NCI-H128 (cell line): ENCODE data around the gene CLDND1.

ENCODE experiments used
- DNase-seq: peaks from one replicate; lab custom pipeline; 2025; ENCODE audit not compliant: unreplicated experiment; lab: John Stamatoyannopoulos, UW

The CLDND1 gene

DNA sequence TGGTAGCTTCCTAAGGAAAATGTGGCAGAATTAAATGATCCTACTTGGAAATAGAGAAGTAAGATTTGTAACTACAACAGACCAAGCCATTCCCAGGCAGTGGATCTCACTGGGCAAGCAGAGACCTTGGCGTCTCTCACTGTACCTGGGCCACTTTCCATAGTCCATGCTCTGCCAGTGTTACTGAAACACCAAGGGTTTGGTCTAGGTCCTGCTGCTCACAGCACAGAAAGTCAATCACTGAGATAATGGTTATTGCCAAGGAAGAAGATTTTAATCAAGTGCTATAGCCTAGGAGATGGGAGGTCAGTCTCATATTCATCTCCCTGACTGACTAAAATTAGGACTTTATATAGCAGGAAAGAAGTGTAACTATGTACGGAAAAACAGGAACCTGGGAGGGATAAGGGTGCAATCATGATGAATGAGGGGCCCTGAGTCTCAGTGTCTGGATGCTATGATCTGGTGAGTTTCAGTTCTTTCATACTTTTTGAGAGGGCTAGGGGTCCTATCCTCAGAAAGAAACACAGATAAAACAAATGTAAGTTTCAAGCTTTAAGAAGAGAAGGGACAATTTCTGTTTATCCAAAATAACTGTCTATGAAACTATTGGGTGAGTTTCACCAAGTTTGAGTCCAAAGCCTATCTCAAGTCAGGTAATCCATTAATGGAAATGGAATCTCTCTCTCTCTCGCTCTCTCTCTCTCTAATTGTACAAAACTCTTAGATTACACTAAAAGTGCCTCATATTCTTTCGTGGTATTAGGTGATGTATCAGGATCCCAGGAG is 29.7 kb upstream of the CLDND1 start:
- DNase-seq = no peak

DNA sequence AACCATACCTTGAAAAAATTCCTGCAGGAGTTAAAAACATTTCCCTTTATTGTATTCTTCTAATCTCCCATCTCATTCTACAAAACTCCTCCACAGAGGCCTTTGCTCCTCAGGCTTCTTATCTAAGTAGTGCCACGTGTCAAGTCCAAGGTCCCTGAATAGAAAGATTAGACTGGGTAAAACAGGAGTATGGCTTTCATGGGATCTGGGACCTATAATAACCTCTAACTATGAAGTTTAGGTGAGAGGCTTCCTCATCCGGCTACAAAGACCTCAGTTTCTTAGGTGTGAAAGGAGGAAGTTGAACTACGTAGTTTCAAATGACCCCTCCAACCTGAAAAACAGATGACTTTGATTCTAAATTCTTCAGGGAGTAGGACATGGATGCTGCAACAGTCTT is 29.1 kb upstream of the CLDND1 start:
- no peak for DNase-seq

DNA sequence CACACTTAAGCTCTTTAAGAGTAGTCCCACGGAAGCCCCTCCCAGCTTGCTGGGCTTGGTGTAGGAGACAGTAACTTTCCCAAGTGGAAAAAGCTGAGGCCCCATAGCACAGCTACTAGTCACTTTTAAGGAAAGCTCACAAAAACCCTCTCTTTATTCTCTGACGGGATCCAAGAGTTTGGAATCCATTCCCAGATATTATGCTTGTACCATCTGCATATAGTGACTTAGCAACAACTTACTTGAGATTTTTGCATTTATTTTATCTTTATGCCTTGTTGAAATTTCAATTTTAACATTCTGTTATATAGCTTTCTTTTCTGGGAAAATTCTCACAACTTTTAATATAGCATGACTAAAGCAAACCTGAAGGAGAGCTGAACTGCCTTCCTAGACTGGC is 28.5 kb upstream of the CLDND1 start:
- no peak for DNase-seq

DNA sequence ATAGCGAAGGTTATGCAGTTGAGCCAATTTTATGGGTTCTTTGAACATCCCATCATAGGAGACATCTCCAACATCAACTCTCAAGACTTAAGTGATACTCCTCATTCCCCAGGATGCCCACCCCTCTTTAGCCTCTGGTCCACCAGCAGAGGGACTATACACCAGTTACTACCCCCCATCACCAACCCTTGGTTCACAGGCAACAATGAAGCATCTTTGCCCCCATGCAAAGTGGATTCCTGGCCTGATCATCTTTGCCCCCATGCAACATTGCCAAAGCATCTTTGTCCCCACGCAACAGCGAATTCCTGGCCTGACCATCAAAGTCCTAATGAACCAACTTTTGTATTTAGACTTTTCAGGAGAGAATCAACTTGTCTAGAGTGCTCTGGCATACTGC is 28.1 kb upstream of the CLDND1 start:
- no peak for DNase-seq

DNA sequence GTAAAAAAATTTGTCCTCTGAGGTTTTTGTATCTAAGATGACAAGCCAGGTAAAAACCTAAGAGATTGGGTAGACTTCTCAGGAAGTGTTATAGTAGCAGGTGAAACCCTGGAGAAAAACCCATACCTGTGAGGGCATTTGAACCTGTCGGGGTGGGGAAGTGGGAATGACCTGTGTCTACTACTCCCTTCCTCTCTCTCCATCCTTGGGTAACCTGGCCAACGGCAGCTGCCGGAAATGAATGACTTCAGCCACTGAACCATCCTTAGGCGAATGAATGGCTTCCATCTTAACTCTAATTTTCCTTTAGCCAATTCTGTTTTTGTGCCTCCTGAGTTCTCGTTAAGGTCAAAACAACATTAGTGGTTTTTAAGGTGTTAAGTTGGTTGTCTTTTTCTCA is 25.8 kb upstream of the CLDND1 start:
- no peak for DNase-seq

DNA sequence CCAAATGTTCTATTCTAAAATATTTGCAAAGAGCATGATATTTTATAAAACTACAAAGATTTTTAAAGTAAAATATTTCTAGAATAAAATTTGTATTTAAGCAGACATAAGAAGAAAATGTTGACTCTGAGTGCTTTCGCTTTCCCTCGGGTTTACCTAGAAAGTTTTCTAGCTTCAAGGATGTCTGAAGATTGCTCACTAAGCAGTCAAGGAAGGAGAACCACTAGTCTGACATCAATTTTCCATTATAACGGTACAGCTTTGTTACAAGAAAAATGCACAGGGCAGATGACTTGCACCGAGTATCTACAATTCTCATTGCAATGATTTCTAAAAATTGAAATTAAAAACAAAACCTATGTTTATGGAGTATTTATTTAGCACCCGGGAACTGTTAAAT is 23.2 kb upstream of the CLDND1 start:
- no peak for DNase-seq

DNA sequence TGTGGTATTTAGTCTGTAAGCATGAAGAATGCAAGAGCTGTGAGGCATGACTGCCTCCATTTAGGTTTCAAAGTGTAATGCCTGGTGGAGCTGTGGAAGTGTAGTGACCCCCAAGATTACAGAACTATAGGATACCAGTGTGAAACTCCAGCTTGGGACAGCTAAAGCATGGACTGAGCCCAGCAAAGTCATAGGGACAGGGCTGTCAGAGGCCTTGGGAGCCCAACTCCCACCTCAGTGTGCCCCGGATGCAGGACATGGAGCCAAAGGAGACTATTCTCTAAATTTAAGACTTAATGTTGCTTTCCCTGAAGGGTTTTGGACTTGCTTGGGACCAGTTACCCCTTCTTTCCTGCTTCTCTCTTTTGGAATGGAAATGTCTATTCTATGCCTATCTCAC is 19.9 kb upstream of the CLDND1 start:
- DNase-seq = no peak

DNA sequence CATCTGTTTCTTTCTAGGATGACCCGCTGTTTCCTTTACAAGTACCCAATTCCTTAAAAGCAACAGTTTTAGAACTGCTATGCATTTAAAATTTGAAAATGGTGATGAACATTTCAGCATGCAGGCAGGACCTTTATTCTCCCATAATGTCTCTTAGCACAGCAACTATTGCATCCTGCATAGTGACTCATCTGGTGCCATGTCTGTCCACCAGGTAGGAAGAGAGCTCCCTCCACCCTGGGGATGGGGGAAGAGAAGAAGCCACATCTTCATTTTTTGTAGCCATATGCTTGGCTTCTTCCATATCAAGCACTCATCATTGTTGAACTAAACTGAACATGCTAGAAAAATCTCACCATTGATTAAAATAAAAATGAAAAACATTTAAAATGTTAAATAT is 19.0 kb upstream of the CLDND1 start:
- DNase-seq = no peak

DNA sequence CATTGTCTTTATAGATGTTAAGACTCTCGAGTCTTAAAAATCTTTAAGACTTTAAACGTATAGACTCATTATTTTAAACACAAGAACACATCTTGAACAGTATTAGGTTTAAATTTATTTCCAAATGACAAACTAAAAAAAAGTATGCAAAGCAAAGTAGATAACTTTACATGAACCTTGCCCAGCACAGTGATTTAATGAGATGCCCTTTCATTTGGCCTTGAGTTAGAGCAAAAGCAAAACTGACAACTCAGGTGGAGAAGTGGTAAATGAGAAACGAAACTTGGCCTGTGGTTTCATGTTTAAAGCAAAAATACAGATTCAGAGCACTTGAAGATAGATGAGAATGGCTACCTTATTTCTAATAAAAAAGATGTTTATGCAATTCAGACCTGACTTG is 17.6 kb upstream of the CLDND1 start:
- DNase-seq = no peak

DNA sequence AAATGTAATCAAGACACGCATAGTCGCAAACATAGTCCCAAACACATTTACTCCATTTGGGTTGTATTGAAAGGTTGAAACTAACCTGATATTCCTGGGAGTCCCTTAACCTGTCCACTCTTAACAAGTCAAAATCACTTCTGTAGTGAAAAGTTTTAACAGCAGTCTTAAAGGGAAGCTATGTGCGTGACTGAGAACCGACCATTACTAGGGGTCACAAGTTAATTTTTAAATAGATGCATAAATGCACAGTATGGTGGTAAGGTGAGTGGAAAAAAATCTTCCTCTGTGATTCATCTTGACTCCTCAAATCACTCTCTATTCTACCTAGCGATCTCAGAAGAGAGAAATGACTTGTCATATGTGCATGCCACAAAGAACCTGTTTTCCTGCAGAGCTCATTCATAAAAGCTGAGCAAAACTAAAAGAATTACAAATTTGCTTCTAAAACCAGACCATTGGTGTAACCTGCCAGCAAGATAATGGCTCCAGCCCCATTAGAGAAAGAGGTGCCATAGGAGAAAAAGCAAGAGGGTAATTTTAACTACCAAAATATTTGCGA is 13.8 kb upstream of the CLDND1 start:
- no peak for DNase-seq

DNA sequence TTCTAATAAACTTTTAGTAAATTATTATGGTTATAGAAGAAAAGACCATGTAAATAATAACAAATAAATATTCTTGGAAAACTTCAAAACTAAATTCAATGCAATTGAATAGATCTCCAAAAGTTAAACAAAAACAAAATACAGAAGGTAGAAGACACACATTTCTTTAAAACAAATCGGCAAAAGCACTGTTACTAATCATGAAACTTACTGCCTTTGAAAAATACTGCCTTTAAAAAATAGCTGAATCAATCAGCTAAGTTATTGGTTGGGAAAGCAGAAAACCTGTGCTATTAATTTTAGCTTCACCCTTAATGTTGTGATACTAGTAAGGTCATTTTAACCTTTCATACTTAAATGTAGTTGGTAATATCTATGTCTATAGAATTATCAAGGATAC is 12.0 kb upstream of the CLDND1 start:
- no peak for DNase-seq

DNA sequence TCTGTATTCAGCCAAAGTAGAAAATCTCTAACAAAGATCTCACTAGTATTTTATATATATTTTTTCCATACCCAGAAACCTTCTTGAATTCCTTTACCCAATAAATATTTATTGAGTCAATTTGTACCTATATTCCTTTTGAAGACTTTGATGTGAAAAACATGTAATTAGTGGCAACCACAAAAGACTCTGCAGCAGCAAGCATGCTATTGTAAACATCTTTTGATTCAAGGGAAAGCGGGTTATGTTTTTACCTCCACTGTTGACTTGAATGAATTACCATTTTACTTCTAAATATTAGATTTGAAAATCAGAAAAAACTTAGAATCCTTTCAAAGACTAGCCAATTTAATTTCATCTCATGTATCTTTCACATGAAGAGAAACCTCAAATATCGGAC is 11.5 kb upstream of the CLDND1 start:
- no peak for DNase-seq

DNA sequence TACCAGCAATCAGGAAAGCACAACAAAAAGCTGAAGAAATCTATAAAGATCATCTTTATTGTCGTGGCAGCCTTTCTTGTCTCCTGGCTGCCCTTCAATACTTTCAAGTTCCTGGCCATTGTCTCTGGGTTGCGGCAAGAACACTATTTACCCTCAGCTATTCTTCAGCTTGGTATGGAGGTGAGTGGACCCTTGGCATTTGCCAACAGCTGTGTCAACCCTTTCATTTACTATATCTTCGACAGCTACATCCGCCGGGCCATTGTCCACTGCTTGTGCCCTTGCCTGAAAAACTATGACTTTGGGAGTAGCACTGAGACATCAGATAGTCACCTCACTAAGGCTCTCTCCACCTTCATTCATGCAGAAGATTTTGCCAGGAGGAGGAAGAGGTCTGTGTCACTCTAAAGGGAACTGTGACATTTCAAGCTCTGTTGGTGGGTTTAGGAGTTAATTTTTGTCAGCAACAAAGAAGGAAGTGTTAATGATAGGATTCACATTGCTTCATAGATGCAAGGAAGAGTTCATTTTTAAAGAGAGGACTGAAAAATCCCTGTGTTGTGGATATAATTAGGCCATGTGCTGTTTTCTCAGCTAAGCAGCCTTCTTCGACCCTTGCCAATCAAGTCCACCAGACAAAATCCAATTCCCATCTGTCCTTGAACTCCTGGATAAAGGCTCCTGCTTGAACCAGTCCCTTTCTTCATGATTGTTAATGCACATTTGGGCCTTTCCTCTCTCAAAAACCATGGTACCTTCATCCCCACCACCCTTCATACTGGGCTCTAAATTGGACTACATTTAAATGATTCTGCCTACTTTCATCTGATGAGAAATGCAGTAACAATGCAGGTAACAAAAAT is 10.2 kb upstream of the CLDND1 start:
- no peak for DNase-seq

DNA sequence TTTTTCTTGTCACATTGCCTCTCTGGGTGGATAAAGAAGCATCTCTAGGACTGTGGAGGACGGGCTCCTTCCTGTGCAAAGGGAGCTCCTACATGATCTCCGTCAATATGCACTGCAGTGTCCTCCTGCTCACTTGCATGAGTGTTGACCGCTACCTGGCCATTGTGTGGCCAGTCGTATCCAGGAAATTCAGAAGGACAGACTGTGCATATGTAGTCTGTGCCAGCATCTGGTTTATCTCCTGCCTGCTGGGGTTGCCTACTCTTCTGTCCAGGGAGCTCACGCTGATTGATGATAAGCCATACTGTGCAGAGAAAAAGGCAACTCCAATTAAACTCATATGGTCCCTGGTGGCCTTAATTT is 9.6 kb upstream of the CLDND1 start:
- no peak for DNase-seq

DNA sequence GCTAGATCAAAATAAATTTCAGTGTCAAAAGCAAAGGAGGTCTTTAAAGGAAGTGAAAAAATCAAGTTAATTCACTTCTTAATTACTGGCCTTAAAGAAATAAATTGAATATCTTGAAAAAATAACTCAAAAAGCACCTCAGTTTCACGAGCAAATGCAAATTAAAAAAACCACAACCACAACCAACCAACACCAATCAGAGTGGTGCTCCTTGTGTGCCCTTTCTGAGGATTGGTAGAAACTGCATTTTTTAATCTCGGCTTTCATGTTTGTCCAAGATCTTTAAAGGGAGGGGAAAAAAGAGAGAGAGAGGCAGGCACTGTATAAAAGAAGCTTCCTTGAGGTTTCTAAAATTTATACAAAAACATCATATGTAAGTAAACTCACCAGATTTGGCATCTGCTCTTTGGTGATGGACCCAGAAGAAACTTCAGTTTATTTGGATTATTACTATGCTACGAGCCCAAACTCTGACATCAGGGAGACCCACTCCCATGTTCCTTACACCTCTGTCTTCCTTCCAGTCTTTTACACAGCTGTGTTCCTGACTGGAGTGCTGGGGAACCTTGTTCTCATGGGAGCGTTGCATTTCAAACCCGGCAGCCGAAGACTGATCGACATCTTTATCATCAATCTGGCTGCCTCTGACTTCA is 9.0 kb upstream of the CLDND1 start, which contains the start of gene GPR15:
Gene GPR15, plus strand, starts transcription at position 357 of the 653 bp plus-strand sequence. Its CDS starts 56 bp downstream, at position 413.
- DNase-seq = no peak

DNA sequence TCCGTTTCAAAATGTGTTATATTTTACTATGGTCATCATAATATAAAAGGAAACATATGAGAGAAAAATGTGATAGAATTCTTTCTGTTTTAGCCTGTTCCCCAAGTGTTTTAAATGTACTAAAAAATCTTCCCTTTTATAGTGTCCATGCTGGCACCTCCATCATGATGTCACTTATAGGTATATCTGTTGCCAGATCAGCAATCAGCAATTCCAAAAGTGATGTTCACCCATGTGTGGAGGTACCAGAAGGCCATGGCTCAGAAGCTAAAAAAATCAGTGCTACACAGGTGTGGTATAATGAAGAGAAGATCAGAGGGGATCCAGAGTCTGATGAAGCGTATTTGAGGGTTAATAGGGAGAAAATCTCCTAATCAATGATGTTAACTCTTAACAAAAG is 8.0 kb upstream of the CLDND1 start:
- no peak for DNase-seq

DNA sequence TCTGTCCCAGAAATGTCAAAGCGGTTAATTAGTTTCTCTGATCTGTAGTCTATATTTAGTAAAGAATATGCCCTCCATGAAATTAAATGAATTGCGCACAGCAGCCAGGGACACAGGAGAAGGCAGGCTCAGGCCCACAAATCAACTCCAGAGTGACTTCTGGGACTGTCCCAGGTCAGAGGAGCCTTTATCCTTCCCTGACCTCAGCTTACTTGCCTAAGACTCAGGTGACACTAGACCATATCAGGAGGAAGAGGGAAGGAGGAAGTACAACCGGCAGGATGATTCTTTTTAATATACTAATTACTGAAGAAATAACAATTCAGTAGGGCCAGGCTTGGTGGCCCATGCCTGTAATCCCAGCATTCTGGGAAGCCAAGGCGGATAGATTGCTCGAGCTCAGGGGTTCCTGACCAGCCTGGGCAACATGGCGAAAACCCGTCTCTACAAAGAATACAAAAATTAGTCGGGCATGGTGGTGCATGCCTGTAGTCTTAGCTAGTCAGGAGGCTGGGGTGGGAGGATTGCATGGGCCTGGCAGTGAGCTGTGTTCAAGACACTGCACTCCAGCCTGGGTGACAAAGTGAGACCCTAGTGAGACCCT is 7.3 kb upstream of the CLDND1 start:
- DNase-seq = no peak

DNA sequence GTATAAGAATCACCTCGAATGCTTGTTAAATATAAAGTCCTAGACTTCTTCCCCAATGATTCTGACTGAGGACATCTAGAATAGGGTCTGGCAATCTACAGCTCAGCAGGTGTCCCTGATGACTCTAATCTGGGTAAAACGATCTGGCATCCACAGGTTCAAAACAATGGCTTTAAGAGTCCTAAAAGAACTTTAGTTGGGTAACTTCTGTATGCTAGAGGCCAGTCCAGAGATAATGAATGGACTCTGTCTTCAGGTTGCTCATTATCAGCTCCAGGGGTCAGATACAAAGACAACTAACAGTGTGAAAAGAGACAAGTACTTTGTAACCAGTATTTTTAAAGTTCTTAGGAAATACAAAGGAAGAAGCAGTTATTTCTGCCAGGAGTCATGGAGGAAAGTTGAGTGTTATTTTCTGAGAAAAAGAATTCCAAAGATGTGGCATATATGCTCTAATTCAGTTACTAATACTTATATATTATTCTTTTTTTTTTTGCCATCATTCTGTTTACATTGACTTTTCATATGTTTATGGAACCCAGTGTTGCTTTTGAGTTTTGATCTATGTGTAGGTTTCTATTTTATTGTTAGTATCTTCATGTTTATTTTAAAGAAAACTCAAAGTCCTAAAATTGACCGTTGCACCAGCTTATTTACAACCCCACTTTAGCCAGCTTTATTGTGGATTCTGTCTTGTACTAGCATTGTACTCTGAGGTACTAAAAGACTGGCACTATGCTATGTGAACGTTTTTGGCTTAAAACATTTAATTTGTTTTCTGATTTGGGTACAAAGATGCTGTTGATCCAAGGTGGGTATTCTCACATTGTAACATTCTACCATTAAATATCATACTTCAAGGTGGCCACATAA is 6.0 kb upstream of the CLDND1 start:
- DNase-seq = no peak

DNA sequence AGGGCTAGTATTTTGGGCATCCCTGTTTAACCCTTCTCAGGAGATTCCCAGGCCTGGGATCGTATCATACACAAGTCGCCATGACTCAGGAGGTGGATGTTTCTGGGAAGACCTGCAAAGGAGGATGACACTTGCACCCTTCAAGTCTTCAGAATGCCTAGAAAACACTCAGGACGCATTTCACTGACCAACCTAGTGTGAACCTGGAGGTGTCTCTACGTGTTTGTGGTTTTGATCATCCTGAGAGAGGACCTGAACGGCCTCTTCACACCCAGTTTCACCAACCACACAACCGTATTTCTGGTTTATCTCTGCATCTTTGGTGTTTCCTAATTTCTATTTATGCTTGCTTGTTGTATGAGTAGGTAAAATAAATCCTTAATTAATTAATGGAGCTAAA is 2.8 kb upstream of the CLDND1 start:
- DNase-seq = no peak

DNA sequence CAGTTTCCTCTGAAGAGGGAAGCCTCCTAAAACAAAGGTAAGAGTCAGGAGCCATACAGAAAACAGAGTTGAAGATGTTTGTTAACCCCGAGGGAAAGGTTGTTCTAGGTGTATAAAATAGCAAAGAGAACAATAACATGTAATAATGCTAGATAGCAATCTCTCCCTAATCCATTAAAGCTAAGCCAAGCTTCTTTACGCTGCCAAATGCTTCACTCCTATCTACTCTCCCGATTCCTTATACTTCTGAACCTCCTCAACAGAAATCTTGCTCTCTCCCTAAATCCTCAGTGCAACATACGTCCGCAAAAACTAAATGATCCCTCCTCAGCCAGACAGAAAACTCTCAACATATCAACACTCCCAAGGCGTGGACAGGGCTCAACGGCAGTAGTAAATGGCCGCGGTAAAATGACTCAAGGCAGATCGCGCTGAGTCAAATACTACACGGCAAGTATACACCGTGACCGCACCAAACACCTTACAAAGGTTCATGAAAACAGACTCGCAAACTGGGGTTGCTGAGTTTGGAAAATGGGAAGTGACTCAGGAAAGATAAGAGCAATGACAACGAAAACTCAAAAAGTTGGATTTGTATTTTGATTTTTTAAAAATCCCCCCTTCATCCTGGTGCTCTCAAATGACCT is 682 bp downstream of the CLDND1 start:
- DNase-seq = no peak
